OCI-LY7 (cell line): ENCODE measurements around the gene CTSV. TPM values are rescaled to one million over a fixed set of nuclear protein-coding genes. Genes with fewer than 3 reads are reported as not detected.
A peak's percentile ranks its signal among the peaks of the same experiment; 100 is the strongest.
"Not testable (repeated sequence)": the region's sequence is repeated elsewhere in the genome, so short reads cannot be mapped to it uniquely, and the experiment has no call there.

Source experiments
- BruUV-seq: library from RNA; stranded (reverse); fragments of 400-500 nt; replicated peaks from 2 replicates; lab custom pipeline; 2021; lab: Mats Ljungman, UMichigan
- CTCF ChIA-PET: fragments of 300-600 bp; sonication (Branson Sonifier 250); formaldehyde crosslinking; loops from one replicate; lab custom pipeline; 2022; ENCODE audit warnings: antibody characterized with exemption; ENCODE audit not compliant: unreplicated experiment; lab: Charles Lee
- POLR2A ChIA-PET: fragments of 300-600 bp; sonication (Branson Sonifier 250); formaldehyde crosslinking; loops from one replicate; lab custom pipeline; 2022; ENCODE audit warnings: antibody characterized with exemption; lab: Charles Lee
- DNase-seq: peaks from one replicate; pipeline ENCODE4 v3.0.0-alpha.2; 2015; ENCODE audit warnings: low spot score
- H2AFZ ChIP-seq: fragments of 200-600 bp; sonication (generic), shearing (Covaris generic); 2 replicates; pipeline ENCODE4 v1.6.1; 2014; ENCODE audit warnings: mild to moderate bottlenecking, antibody characterized with exemption, low read length, moderate library complexity
- H3K27ac ChIP-seq: fragments of 200-600 bp; sonication (generic); 2 replicates; pipeline ENCODE4 v1.5.1; 2014; ENCODE audit warnings: mixed run types, low read depth, mild to moderate bottlenecking, moderate library complexity, low read length, inconsistent platforms; ENCODE audit not compliant: poor library complexity, severe bottlenecking
- H3K36me3 ChIP-seq: fragments of 200-600 bp; sonication (generic); 2 replicates; pipeline ENCODE4 v1.6.1; 2014; ENCODE audit warnings: mild to moderate bottlenecking, antibody characterized with exemption, low read length, moderate library complexity, mixed read lengths; ENCODE audit not compliant: insufficient read depth
- H3K4me1 ChIP-seq: fragments of 200-600 bp; sonication (generic); 2 replicates; pipeline ENCODE4 v1.5.1; 2014; ENCODE audit warnings: mild to moderate bottlenecking, low read length; ENCODE audit not compliant: insufficient read depth, poor library complexity, severe bottlenecking
- H3K4me2 ChIP-seq: fragments of 200-600 bp; sonication (generic); 2 replicates; pipeline ENCODE4 v1.6.1; 2014; ENCODE audit warnings: mild to moderate bottlenecking, low read length
- H3K4me3 ChIP-seq: fragments of 200-600 bp; sonication (generic); 2 replicates; pipeline ENCODE4 v1.5.1; 2014; ENCODE audit warnings: mild to moderate bottlenecking, low read depth, low read length; ENCODE audit not compliant: poor library complexity, severe bottlenecking
- H3K79me2 ChIP-seq: fragments of 200-600 bp; sonication (generic); 2 replicates; pipeline ENCODE4 v1.6.1; 2016; ENCODE audit warnings: low read depth, mild to moderate bottlenecking, low read length, moderate library complexity, mixed read lengths; ENCODE audit not compliant: insufficient read depth
- H3K9me2 ChIP-seq: fragments of 200-600 bp; sonication (generic); 2 replicates; pipeline ENCODE4 v1.6.1; 2016; ENCODE audit warnings: mild to moderate bottlenecking, low read length, mixed read lengths; ENCODE audit not compliant: insufficient read depth
- H3K9me3 ChIP-seq: fragments of 200-600 bp; sonication (generic); 2 replicates; pipeline ENCODE4 v1.6.1; 2014; ENCODE audit warnings: mild to moderate bottlenecking, mixed run types, low read length, mixed read lengths
- H4K20me1 ChIP-seq: fragments of 200-600 bp; sonication (generic); 2 replicates; pipeline ENCODE4 v1.6.1; 2014; ENCODE audit warnings: mild to moderate bottlenecking, antibody characterized with exemption, low read length, moderate library complexity, mixed read lengths; ENCODE audit not compliant: insufficient read depth
- EZH2phosphoT487 ChIP-seq: fragments of 200-600 bp; sonication (generic); IDR thresholded peaks from 2 replicates; pipeline ENCODE4 v1.6.1; 2018; ENCODE audit warnings: low read depth, borderline replicate concordance, mild to moderate bottlenecking, mixed run types, antibody characterized with exemption, low read length, moderate library complexity, mixed read lengths
- intact Hi-C: fragments of 100-400 bp; cut with micrococcal nuclease; formaldehyde crosslinking; loops from one replicate; pipeline ENCODE4 v1.10.0; 2022; ENCODE audit not compliant: unreplicated experiment
- total RNA-seq, 2 experiments: library from RNA; depleted of rRNA in 1 of 2; stranded (reverse); fragments of >200 nt in 1 of 2; shearing (Covaris generic) in 1 of 2; gene quantifications; 2 replicates each; pipeline ENCODE4 v1.2.3, GENCODE V29; 2014 to 2022
- TF ChIP-seq, protein P1 (sequence below): fragments of 200-600 bp; sonication (generic); conservative IDR thresholded peaks from 2 replicates; pipeline ENCODE4 v1.5.1; 2014; ENCODE audit warnings: mild to moderate bottlenecking, antibody characterized with exemption, low read length, moderate library complexity, mixed read lengths

Gene CTSV
- total RNA-seq, 2 experiments from 2014 or later: 0.25 to 1.3 TPM

- TF ChIP-seq, protein P1, sequence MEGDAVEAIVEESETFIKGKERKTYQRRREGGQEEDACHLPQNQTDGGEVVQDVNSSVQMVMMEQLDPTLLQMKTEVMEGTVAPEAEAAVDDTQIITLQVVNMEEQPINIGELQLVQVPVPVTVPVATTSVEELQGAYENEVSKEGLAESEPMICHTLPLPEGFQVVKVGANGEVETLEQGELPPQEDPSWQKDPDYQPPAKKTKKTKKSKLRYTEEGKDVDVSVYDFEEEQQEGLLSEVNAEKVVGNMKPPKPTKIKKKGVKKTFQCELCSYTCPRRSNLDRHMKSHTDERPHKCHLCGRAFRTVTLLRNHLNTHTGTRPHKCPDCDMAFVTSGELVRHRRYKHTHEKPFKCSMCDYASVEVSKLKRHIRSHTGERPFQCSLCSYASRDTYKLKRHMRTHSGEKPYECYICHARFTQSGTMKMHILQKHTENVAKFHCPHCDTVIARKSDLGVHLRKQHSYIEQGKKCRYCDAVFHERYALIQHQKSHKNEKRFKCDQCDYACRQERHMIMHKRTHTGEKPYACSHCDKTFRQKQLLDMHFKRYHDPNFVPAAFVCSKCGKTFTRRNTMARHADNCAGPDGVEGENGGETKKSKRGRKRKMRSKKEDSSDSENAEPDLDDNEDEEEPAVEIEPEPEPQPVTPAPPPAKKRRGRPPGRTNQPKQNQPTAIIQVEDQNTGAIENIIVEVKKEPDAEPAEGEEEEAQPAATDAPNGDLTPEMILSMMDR: 0 out of 2 replicates have a peak, but pooled peaks have one; percentile 28
- no peak for TF ChIP-seq EZH2phosphoT487
- no peak overlapping the region for H3K4me3 ChIP-seq
- POLR2A ChIA-PET: no interaction called here
Measured at GRCh38 chr9:97057651-97058050, 18.7 kb upstream of the CTSV start.

GRCh38 chr9:97055891-97056290, 16.9 kb upstream of the CTSV start:
- H3K4me2 ChIP-seq, H3K79me2 ChIP-seq, POLR2A ChIA-PET, H3K27ac ChIP-seq, H3K9me2 ChIP-seq, H3K4me3 ChIP-seq, DNase-seq, intact Hi-C loops, BruUV-seq, H3K4me1 ChIP-seq, H3K9me3 ChIP-seq, H2AFZ ChIP-seq, CTCF ChIA-PET, H4K20me1 ChIP-seq, H3K36me3 ChIP-seq: not testable (repeated sequence)

More at GRCh38 chr9:97057651-97058050, 18.7 kb upstream of the CTSV start:
- intact Hi-C loops: no loop called here
- H3K4me1 ChIP-seq: no peaks in the 10 kb centered on the region
- no TSS peak for BruUV-seq
- H3K36me3 ChIP-seq: no peaks in the 10 kb centered on the region
- CTCF ChIA-PET: no interaction called here
- H3K4me2 ChIP-seq: no peak overlapping the region
- no peaks in the 10 kb centered on the region for H3K9me2 ChIP-seq
- no peaks in the 10 kb centered on the region for H3K79me2 ChIP-seq
- H3K9me3 ChIP-seq: no peaks in the 10 kb centered on the region
- H2AFZ ChIP-seq: no peak overlapping the region
- no peak for DNase-seq
- no peaks in the 10 kb centered on the region for H4K20me1 ChIP-seq
- no peak overlapping the region for H3K27ac ChIP-seq

DNA sequence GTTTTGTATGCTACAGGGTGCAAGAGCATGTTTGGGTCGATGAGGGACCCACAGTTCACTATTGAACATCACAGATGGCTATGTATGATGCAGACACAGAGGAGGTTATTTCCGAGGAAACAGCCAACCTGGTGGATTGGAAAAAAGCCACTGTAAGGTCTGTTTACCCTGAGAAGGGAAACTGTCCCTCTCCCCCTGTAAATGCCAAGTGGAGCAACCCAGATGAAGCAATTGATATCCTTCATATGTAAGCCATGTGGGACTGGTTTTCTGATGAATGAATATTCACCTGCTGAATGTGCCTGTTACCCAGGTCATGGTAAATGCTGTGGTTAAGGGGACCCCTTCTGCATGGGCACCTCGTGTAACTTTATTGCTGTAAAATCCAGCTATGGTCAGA, 14.8 kb upstream of the CTSV start:
- TF ChIP-seq EZH2phosphoT487: no peak
- TF ChIP-seq, protein P1: no peak
- H3K9me2 ChIP-seq: no peaks in the 10 kb centered on the region
- intact Hi-C loops: no loop called here
- no peaks in the 10 kb centered on the region for H3K36me3 ChIP-seq
- H3K4me2 ChIP-seq: no peak overlapping the region
- H3K79me2 ChIP-seq: no peaks in the 10 kb centered on the region
- CTCF ChIA-PET: no interaction called here
- POLR2A ChIA-PET: no interaction called here
- no peaks in the 10 kb centered on the region for H3K4me1 ChIP-seq
- no peak overlapping the region for H3K27ac ChIP-seq
- no peaks in the 10 kb centered on the region for H4K20me1 ChIP-seq
- no peak overlapping the region for H3K4me3 ChIP-seq
- DNase-seq: no peak
- no TSS peak for BruUV-seq
- no peak overlapping the region for H2AFZ ChIP-seq
- H3K9me3 ChIP-seq: no peaks in the 10 kb centered on the region
